HG03097 (cell line): ENCODE measurements around the gene NFS1.

ENCODE experiments used
- ATAC-seq: cut with Tn5 transposase; IDR thresholded peaks from one replicate; pipeline ENCODE4 v1.9.1; 2021; ENCODE audit not compliant: unreplicated experiment, low FRiP score

The NFS1 gene

GRCh38 chr20:35618263-35619131, 80.7 kb downstream of the NFS1 start:
- ATAC-seq, result no peak
